Measurements from ENCODE around the gene SLC26A1.

DNA sequence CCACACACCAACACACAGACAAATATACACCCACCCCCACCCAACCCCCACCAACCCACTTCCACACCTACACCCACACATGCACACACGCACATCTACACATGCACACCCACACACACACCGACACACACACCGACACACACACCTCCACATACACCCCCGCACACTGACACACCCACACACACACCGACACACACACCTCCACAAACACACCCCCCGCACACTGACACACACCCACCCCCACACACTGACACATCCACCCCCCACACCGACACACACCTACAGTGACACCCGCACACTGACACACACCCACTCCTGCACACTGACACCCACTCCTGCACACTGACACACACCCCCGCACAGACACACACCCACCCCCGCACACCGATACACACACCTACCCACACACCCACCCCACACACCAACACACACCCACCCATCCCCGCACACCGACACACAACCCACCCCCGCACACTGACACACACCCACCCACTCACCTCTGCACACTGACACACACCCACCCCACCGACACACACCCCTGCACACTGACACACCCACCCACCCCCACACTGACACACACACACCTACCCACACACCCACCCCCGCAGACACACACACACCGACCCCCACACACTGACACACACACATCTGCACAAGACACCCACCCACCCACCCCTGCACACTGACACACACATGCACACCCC, 49.3 kb upstream of the SLC26A1 start:
- TF ChIP-seq CTCF (IDR thresholded peaks at IDR 0.05), result no peak
- TF ChIP-seq POLR2AphosphoS5 (IDR thresholded peaks at IDR 0.05; ENCODE audit: insufficient read depth in 1 of 2, low read depth in 1 of 2), result no peak
- TF ChIP-seq POLR2A (IDR thresholded peaks at IDR 0.05), result no peak
